Spleen (tissue), 11 donors: Measurements from ENCODE around the gene TMCO4. TPM values are rescaled to one million over a fixed set of nuclear protein-coding genes. Genes with fewer than 3 reads are reported as not detected.

Experiments
- DNase-seq: peaks from one replicate; pipeline ENCODE4 v3.0.0-alpha.2; 2020
- H3K27ac ChIP-seq, 8 donors: fragments of 200-600 bp; sonication (generic) in 7 of 8; 1 replicate in 4 of 8; 2 replicates in 4 of 8; pipeline versions ENCODE4 v1.5.0 to v1.8.0; 2016 to 2021; ENCODE audit warnings: inconsistent platforms in 4 of 8, mild to moderate bottlenecking in 4 of 8, moderate library complexity in 1 of 8
- H3K27me3 ChIP-seq, 7 donors: fragments of 200-600 bp; sonication (generic) in 6 of 7; replicated peaks in 1 of 7; 1 replicate in 4 of 7; 2 replicates in 3 of 7; pipeline versions ENCODE4 v1.5.0 to v1.8.0; 2016 to 2021; ENCODE audit warnings: inconsistent platforms in 3 of 7, mild to moderate bottlenecking in 1 of 7
- H3K36me3 ChIP-seq, 6 donors: fragments of 200-600 bp; sonication (generic) in 5 of 6; 1 replicate in 4 of 6; 2 replicates in 2 of 6; pipeline versions ENCODE4 v1.5.0 to v1.8.0; 2016 to 2021; ENCODE audit warnings: inconsistent platforms in 2 of 6
- H3K4me1 ChIP-seq, 6 donors: fragments of 200-600 bp; sonication (generic) in 5 of 6; 1 replicate in 3 of 6; 2 replicates in 3 of 6; pipeline versions ENCODE4 v1.5.0 to v1.8.0; 2016 to 2021; ENCODE audit warnings: inconsistent platforms in 3 of 6
- H3K4me3 ChIP-seq, 8 donors: fragments of 200-600 bp; sonication (generic) in 7 of 8; 1 replicate in 4 of 8; 2 replicates in 4 of 8; pipeline versions ENCODE4 v1.5.0 to v1.8.0; 2016 to 2021; ENCODE audit warnings: inconsistent platforms in 4 of 8, mild to moderate bottlenecking in 4 of 8, moderate library complexity in 2 of 8
- H3K9me3 ChIP-seq, 8 donors: fragments of 200-600 bp; sonication (generic) in 7 of 8; 1 replicate in 4 of 8; 2 replicates in 4 of 8; pipeline versions ENCODE4 v1.5.0 to v1.8.0; 2016 to 2021; ENCODE audit warnings: inconsistent platforms in 4 of 8
- POLR2A ChIP-seq, 3 donors: fragments of 450-650 bp; IDR thresholded peaks; one replicate each; pipeline ENCODE4 v1.5.1; 2017; ENCODE audit warnings: antibody characterized with exemption in 3 of 3, mild to moderate bottlenecking in 1 of 3
- POLR2AphosphoS5 ChIP-seq, 3 donors: sonication (generic); formaldehyde crosslinking; IDR thresholded peaks; one replicate each; pipeline ENCODE4 v1.5.1; 2017; ENCODE audit warnings: antibody characterized with exemption in 3 of 3
- WGBS, 5 donors: extraction: QIAGEN DNeasy Blood & Tissue Kit in 3 of 5; methylation state at CpG; one replicate each; pipeline versions ENCODE4 v1.1.5 to v1.1.7; 2013 to 2018; 5-methylcytosine and 5-hydroxymethylcytosine counted together
- intact Hi-C: fragments of 100-400 bp; cut with DNase I; formaldehyde crosslinking; loops from one replicate; pipeline ENCODE4 v1.15.0; 2023; ENCODE audit warnings: low total_unique reads
- polyA plus RNA-seq, 3 donors: library from polyadenylated mRNA; stranded (reverse); fragments of 200-250 nt; gene quantifications; one replicate each; pipeline ENCODE4 v1.2.1, GENCODE V29; 2013
- total RNA-seq, 7 donors: library from RNA; depleted of rRNA in 3 of 7; stranded (reverse); fragments of >200 nt in 3 of 7; fragmentation: NEBNext Ultra II Directional in 4 of 7; extraction: Animal tissue kit (Norgen Biotek cat#: 25700) in 4 of 7; gene quantifications; one replicate each; pipeline versions ENCODE4 v1.1.0 to v1.2.1, GENCODE V29; 2016 to 2021
- TF ChIP-seq, protein P1 (sequence below), 11 experiments: fragments of 200-600 bp in 7 of 11; fragments of 450-650 bp in 4 of 11; sonication (generic) in 4 of 11; IDR thresholded peaks in 8 of 11; conservative IDR thresholded peaks in 3 of 11; 1 replicate in 7 of 11; 2 replicates in 4 of 11; pipeline versions ENCODE4 v1.4.0 to v1.8.0; 2016 to 2021; ENCODE audit warnings: antibody characterized with exemption in 11 of 11, inconsistent platforms in 4 of 11, mild to moderate bottlenecking in 1 of 11
- donor health status: healthy with polysubstance abuse.
- donor health status: DM: no; HTN: no; CAD: no; lungs with moderate emphysema.
- donor health status: DM: no; HTN: no; CAD: no.
- donor health status: Bipolar disorder and iron deficiency.
- donor health status: healthy.
- donor health status: DM: no; HTN: no; CAD: no.
- donor health status: DM: yes; HTN: yes; CAD: no.

Gene TMCO4
- total and polyA plus RNA-seq, 10 donors, result 15.4 to 40.8 (median 27.2) TPM

DNA sequence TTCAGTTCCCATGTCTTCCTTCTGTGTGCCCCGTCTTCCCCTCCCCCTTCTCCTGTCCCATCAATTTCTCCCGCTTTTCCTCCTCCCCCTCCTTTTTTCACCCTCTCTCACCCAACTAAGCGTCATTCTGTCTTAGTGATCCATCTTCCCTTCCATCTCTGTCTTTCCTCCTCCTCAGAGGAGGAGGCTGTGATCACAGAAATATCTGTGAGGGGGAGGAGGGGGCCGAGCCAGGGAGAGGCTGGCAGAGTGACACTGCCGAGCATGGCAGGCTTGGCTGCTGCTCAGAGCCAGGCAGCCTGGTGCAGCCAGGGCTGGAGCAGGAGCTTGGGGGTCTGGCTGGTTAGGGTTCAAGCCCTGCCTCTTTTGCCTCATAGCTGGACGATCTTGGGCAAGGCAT lies 127.5 kb downstream of the TMCO4 start:
- Histone ChIP-seq H3K9me3 (no peaks in the 10 kb centered on the region), H3K36me3 (no peaks in the 10 kb centered on the region), H3K4me1 (no peaks in the 10 kb centered on the region), H3K4me3 (no peak overlapping the region), H3K27ac (no peak overlapping the region), H3K27me3 (peaks cover 0 to 77% (median 3%) of the 10 kb centered on the region in 7 donors)
- DNase-seq, result no peak
- TF ChIP-seq, protein P1, sequence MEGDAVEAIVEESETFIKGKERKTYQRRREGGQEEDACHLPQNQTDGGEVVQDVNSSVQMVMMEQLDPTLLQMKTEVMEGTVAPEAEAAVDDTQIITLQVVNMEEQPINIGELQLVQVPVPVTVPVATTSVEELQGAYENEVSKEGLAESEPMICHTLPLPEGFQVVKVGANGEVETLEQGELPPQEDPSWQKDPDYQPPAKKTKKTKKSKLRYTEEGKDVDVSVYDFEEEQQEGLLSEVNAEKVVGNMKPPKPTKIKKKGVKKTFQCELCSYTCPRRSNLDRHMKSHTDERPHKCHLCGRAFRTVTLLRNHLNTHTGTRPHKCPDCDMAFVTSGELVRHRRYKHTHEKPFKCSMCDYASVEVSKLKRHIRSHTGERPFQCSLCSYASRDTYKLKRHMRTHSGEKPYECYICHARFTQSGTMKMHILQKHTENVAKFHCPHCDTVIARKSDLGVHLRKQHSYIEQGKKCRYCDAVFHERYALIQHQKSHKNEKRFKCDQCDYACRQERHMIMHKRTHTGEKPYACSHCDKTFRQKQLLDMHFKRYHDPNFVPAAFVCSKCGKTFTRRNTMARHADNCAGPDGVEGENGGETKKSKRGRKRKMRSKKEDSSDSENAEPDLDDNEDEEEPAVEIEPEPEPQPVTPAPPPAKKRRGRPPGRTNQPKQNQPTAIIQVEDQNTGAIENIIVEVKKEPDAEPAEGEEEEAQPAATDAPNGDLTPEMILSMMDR (IDR thresholded peaks at IDR 0.05 in 8 of 11, conservative IDR thresholded peaks at IDR 0.05 in 3 of 11), result no peak
- no peak for TF ChIP-seq POLR2AphosphoS5 (IDR thresholded peaks at IDR 0.05)
- TF ChIP-seq POLR2A (IDR thresholded peaks at IDR 0.05), result no peak
- intact Hi-C loops, result no loop called here
- WGBS, 5 donors, result 50 to 62% (median 54%) methylated on average over 6 of the region's 6 CpGs

DNA sequence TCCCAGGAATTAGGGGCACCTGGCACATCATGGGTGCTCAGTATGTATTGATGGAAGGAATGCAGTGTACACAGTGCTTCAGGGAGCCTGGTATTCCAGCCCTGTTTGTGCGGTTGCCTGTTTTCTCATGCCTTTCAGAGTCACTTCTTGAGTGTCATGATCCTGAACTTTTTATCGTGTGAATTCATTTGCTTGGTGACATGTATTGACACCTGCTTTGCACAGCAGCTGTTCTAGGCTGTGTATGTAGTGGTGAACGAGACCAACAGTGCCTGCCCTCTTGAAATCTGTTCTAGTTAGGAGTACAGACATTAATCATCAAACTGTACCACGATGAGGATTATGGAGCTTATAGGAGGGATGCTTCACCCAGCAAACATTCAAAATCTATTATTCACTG lies 128.9 kb downstream of the TMCO4 start:
- Histone ChIP-seq H3K9me3 (no peaks in the 10 kb centered on the region), H3K36me3 (no peaks in the 10 kb centered on the region), H3K4me1 (peaks cover 0 to 4% (median 2%) of the 10 kb centered on the region in 6 donors), H3K4me3 (no peak overlapping the region), H3K27ac (no peak overlapping the region), H3K27me3 (peaks cover 0 to 81% (median 9%) of the 10 kb centered on the region in 7 donors)
- TF ChIP-seq, protein P1 (IDR thresholded peaks at IDR 0.05 in 8 of 11, conservative IDR thresholded peaks at IDR 0.05 in 3 of 11), result no peak
- TF ChIP-seq POLR2A (IDR thresholded peaks at IDR 0.05), result no peak
- TF ChIP-seq POLR2AphosphoS5 (IDR thresholded peaks at IDR 0.05), result no peak
- intact Hi-C loops, result no loop called here
- no peak for DNase-seq
- 64 to 71% (median 66%) methylated on average over 4 of the region's 4 CpGs for WGBS, 5 donors

DNA sequence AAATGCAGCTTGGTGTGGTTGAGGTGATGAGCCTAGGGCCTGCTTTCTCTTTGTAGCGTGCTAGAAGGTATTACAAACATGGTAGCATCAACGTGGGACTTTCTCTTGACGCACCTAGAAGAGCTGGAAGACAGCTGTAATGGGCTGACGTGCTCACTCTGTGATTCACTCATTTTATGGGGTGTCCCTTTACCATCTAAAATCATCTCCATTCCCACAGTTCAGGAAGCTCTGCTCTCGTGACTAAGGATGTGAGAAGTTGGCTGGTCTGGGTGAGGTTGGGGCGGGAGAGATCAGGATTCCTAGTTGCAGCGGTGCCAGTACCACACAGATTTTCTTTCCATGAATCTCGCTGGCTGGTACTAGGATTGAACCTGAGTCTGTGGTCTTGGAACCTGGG lies 130.8 kb downstream of the TMCO4 start:
- Histone ChIP-seq H3K4me1 (peaks cover 0 to 21% (median 15%) of the 10 kb centered on the region in 6 donors), H3K27ac (no peak overlapping the region), H3K36me3 (no peaks in the 10 kb centered on the region), H3K9me3 (no peaks in the 10 kb centered on the region), H3K4me3 (no peak overlapping the region), H3K27me3 (peaks cover 5 to 81% (median 27%) of the 10 kb centered on the region in 7 donors)
- intact Hi-C loops, result no loop called here
- TF ChIP-seq, protein P1 (IDR thresholded peaks at IDR 0.05 in 8 of 11, conservative IDR thresholded peaks at IDR 0.05 in 3 of 11), result no peak
- DNase-seq, result no peak
- 68 to 87% (median 75%) methylated on average over 8 of the region's 8 CpGs for WGBS, 5 donors

DNA sequence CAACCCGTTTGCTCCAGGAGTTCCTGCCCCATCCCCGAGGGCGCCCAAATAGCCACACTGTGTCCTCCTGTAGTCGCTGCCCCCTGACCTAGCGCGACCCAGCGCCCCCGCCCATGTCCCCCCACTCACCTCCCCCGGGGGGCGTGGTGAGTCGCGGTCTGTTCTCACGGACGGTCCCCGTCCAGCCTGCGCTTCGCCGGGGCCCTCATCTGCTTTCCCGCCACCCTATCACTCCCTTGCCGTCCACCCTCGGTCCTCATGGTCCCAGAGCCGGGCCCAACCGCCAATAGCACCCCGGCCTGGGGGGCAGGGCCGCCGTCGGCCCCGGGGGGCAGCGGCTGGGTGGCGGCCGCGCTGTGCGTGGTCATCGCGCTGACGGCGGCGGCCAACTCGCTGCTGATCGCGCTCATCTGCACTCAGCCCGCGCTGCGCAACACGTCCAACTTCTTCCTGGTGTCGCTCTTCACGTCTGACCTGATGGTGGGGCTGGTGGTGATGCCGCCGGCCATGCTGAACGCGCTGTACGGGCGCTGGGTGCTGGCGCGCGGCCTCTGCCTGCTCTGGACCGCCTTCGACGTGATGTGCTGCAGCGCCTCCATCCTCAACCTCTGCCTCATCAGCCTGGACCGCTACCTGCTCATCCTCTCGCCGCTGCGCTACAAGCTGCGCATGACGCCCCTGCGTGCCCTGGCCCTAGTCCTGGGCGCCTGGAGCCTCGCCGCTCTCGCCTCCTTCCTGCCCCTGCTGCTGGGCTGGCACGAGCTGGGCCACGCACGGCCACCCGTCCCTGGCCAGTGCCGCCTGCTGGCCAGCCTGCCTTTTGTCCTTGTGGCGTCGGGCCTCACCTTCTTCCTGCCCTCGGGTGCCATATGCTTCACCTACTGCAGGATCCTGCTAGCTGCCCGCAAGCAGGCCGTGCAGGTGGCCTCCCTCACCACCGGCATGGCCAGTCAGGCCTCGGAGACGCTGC lies 133.9 kb downstream of the TMCO4 start:
- H3K4me1 ChIP-seq, result peaks cover 0 to 29% (median 16%) of the 10 kb centered on the region in 6 donors
- intact Hi-C loops, result no loop called here
- peak overlapping the region in 3 of 8 donors; percentile 24 to 65 (median 30) for H3K4me3 ChIP-seq
- peaks cover 5 to 80% (median 30%) of the 10 kb centered on the region in 7 donors for H3K27me3 ChIP-seq
- no peaks in the 10 kb centered on the region for H3K36me3 ChIP-seq
- DNase-seq, result no peak
- H3K9me3 ChIP-seq, result no peaks in the 10 kb centered on the region
- TF ChIP-seq, protein P1 (IDR thresholded peaks at IDR 0.05 in 8 of 11, conservative IDR thresholded peaks at IDR 0.05 in 3 of 11), result no peak
- no peak for TF ChIP-seq POLR2AphosphoS5 (IDR thresholded peaks at IDR 0.05)
- TF ChIP-seq POLR2A (IDR thresholded peaks at IDR 0.05), result no peak
- H3K27ac ChIP-seq, result no peak overlapping the region
- 17 to 27% (median 20%) methylated on average over 47 to 84 of the region's 84 CpGs for WGBS, 5 donors
